Measurements from ENCODE around the gene ATP5F1E.

GRCh38 chr20:59040667-59041066 lies 8.5 kb upstream of the ATP5F1E start:
- TF ChIP-seq CTCF (IDR thresholded peaks at IDR 0.05) (no peak), POLR2A (IDR thresholded peaks at IDR 0.05) (peak; percentile 59)

All from transverse colon (tissue), 3 donors.